GM21447 (cell line): Measurements from ENCODE around the gene ATG16L1.

Experiments
- ATAC-seq: cut with Tn5 transposase; IDR thresholded peaks from one replicate; pipeline ENCODE4 v1.9.1; 2021; ENCODE audit not compliant: unreplicated experiment

Gene ATG16L1

DNA sequence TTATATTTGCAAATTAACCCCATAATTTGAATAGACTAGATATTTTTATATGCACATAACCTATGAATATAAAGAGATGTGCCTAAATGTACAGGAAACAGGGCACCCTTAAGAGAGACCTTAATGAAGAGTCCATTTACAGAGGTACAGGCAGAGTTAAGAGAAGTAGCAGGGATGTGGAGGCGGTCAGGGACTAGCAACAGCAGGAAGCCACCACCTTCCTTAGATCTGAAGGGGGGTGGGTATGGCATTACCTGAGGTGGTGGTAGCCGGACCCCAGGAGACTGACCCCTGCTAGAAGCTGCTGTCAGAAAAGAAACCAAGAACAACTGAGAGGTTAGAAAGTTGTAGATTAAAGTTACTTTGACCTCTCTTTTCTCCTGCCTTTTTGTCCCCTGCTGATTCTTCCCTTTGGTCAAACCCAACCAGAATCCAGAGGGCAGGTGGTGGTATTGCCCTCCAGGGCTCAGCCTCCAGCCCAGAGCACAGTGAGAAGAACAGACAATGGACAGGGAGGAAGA lies 24.9 kb upstream of the ATG16L1 start:
- ATAC-seq = no peak

DNA sequence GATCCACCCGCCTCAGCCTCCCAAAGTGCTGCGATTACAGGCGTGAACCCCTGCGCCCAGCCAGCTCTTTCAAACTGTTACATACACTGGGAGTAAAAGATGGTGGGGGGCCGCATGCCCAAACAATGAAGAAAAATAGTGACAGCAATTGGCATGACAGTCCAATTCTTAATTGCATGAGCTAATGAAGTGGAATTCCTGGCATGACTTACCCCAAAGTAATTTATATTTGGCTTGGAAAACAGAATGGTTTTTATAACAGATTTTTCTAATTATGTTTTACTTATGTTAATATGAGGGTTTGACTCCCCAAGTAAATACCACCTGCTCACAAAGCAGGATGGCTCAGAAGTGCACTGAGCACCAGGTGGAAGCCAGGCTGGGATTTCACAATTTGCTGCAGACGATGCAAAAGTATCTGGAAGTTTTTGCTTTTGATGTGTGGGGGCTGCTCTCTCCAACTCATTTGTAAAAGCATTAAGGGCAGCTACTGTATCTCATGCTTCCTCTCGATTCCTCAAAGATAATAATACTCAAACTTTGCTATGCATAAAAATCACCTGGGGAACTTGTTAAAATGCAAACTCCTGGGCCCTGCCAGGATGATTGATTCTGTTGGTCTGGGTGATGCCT lies 24.0 kb upstream of the ATG16L1 start:
- no peak for ATAC-seq

GRCh38 chr2:233228376-233228775 lies 23.1 kb upstream of the ATG16L1 start:
- ATAC-seq = no peak

GRCh38 chr2:233233618-233234230 lies 17.7 kb upstream of the ATG16L1 start:
- no peak for ATAC-seq

DNA sequence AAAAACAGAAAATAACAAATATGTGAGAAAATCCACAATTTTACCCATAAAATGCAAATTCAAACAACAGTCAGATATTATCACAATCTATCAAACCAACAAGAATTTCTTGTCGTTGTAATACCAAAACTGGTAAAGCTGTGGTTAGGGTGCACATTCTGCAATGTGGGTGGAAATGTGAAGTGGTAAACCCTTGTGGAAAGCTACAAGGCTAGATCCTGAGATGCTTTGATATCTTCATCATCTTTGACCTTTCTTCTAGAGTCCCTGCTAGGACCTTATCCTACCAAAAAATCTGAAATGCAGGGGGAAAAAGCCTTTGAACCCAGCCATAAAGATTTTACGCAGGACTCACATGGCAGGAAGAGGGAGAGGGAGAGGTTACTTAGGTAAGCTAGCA lies 17.2 kb upstream of the ATG16L1 start:
- ATAC-seq = no peak

- ATAC-seq = no peak
These were observed 16.5 kb upstream of the ATG16L1 start for GRCh38 chr2:233234996-233235395.

- no peak for ATAC-seq
These were observed 15.5 kb upstream of the ATG16L1 start for GRCh38 chr2:233235977-233236376.

- no peak for ATAC-seq
These were observed 14.5 kb upstream of the ATG16L1 start for GRCh38 chr2:233236820-233237589.

DNA sequence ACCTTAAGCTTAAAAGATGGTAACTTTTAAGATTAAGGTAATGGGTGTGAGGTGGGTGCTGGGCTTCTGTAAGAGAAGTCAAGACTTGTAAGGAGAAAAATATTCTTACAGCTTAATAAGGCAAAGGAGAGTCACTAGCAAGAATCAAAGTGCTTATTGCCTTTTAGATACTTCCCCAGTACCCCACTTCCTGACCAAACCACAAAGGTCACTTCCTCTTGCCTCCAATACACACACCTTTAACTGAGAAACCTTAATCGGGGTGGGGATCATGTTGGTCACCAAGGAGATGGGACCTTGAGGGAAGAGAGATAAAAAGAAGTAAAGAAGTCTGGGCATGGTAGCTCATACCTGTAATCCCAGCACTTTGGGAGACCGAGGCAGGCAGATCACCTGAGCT lies 10.6 kb upstream of the ATG16L1 start:
- ATAC-seq = no peak

DNA sequence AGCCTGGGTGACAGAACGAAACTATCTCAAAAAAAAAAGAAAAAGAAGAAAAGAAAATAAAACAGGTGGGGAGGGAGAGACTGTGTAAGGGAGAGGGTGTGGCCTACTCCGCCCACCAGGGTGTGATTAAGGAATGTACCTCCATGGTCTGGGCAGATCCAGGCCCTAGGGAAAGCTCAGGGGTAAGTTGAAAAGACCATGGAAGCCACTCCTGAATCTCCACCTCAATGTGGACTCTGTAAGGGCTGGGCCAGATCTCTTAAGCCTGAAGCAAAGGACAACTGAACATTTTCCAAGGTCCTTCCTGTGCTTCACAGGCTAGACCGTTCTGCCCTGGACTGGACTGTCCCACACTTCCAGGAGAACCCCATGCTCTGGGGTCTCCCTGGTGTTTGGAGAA lies 9.7 kb upstream of the ATG16L1 start:
- ATAC-seq = no peak

GRCh38 chr2:233242231-233242927 lies 9.1 kb upstream of the ATG16L1 start:
- no peak for ATAC-seq

DNA sequence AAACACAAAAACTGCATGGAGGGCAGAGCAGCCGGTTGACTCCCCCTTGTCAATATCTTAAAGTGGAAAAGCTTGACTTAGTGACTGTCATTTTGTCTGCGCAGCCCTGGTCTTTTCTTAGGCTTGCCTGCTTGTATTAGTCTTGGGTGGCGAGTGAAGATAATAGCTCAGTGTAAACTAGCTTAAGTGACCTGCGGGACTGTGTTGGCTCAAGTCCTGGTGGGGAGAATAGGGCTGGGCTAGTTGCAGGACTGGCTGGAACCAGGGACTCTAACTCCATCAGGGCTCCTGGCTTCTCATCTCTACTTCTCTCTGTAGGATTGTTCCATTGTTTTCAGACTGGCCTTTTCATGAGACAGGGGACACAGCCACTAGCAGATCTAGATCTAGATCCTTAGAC lies 8.1 kb upstream of the ATG16L1 start:
- no peak for ATAC-seq

GRCh38 chr2:233244818-233245217 lies 6.7 kb upstream of the ATG16L1 start:
- no peak for ATAC-seq

GRCh38 chr2:233245406-233245805 lies 6.1 kb upstream of the ATG16L1 start:
- ATAC-seq = no peak

DNA sequence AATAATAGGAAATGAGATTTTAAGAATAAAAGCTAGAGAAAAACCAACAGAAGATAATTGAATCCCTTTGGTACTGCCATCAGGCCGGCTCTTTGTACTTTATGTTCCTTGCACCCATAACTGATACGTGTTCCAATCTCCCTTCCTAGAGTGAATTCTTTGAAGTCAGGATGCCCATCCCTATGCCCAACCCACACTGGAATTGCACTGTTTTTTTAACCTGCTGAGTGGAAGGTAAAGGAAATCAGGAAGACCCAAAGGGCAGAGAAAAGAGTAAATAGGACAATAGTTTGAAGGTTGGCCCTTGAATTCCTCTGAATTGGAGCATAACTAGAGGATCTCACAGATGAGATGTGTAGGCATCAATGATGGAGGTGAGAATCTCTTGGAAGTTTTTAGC lies 4.4 kb upstream of the ATG16L1 start:
- no peak for ATAC-seq

GRCh38 chr2:233247744-233248143 lies 3.7 kb upstream of the ATG16L1 start:
- ATAC-seq = no peak

- no peak for ATAC-seq
These were observed 2.5 kb upstream of the ATG16L1 start for GRCh38 chr2:233248999-233249398.

GRCh38 chr2:233250568-233250967 lies 905 bp upstream of the ATG16L1 start:
- no peak for ATAC-seq

DNA sequence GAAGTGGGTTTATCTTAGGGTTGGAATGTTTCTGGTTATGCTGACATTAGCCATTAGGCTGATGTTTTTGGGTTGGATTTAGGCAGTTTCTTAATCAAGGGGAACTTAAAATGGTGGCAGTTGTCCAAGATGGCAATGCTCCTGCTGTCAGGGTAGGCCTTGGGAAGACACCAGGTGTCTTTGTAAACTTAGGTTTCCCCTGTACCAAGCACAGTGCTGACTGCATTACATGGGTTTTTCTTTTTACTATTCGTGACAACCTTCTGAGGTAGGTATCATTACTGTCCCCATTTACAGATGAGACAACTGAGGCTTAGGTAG lies 528 bp upstream of the ATG16L1 start:
- peak; percentile 17 for ATAC-seq

GRCh38 chr2:233252227-233252626 lies 754 bp downstream of the ATG16L1 start:
- ATAC-seq = no peak

- ATAC-seq = no peak
These were observed 3.7 kb downstream of the ATG16L1 start for GRCh38 chr2:233255151-233255550.

- no peak for ATAC-seq
These were observed 4.6 kb downstream of the ATG16L1 start for GRCh38 chr2:233256048-233256447.
